ENCODE results near the gene STX1B. TPM values are rescaled to one million over a fixed set of nuclear protein-coding genes. Genes with fewer than 3 reads are reported as not detected.

STX1B gene
- total RNA-seq, 4 donors from 2014 or later, result 0.13 to 0.36 TPM; not detected in 2

DNA sequence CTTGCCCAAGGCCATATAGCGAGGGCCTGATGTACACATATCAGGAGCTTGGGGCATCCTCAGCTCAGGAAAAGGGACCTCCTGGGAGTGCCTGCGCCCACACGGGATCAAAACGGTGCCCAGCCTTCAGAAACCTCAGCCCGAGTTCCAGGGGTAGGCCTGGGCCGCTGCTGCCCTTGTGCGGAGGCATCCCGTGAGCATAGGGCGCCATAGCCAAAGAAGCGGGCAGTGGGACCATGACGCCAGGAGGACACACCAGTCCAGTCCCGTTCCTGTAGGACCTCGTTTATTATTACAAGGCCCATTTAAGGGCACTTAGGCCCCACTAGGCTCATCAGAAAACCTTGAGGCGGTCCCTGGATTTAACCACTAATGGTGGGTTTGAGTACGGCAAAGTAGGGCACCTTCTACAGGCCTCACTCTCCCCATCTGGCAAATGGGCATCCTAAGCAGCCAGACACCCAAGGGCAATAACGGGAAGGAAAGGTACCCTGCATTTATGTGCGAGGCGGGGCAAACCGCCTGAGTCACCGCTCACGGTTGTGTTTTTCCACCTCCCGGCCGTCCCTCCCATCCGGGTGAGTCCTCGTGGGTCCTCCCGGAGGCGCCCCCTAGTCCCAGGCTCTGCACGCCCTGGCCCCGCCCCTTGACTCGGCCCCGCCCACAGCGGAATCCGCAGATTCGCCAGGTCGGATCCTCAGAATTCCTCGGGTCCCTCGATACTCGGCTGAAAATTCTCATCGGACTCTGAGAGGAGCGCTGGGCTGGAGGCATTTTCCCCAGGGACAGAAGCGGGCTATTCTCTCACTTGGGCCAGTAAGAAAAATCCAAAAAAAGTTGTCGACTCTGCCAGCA lies 53.6 kb downstream of the STX1B start:
- TF ChIP-seq POLR2A (IDR thresholded peaks at IDR 0.05), result no peak
- TF ChIP-seq, protein P1, sequence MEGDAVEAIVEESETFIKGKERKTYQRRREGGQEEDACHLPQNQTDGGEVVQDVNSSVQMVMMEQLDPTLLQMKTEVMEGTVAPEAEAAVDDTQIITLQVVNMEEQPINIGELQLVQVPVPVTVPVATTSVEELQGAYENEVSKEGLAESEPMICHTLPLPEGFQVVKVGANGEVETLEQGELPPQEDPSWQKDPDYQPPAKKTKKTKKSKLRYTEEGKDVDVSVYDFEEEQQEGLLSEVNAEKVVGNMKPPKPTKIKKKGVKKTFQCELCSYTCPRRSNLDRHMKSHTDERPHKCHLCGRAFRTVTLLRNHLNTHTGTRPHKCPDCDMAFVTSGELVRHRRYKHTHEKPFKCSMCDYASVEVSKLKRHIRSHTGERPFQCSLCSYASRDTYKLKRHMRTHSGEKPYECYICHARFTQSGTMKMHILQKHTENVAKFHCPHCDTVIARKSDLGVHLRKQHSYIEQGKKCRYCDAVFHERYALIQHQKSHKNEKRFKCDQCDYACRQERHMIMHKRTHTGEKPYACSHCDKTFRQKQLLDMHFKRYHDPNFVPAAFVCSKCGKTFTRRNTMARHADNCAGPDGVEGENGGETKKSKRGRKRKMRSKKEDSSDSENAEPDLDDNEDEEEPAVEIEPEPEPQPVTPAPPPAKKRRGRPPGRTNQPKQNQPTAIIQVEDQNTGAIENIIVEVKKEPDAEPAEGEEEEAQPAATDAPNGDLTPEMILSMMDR (IDR thresholded peaks at IDR 0.05 in 4 of 5, conservative IDR thresholded peaks at IDR 0.05 in 1 of 5), result no peak
- Histone ChIP-seq H3K36me3 (peaks cover 6 to 29% of the 10 kb centered on the region in 2 donors), H3K27ac (peak overlapping the region; percentile 97 to 99 (median 98)), H3K27me3 (no peaks in the 10 kb centered on the region), H3K9me3 (no peaks in the 10 kb centered on the region), H3K4me3 (peak overlapping the region; percentile 70 to 94 (median 84)), H3K4me1 (peaks cover 11 to 17% of the 10 kb centered on the region in 2 donors)
- ATAC-seq, result peak; percentile 67 to 70
- in situ Hi-C loops (cut with MboI; ENCODE audit: low sequenced_read_pairs in 4 of 4) (loop anchor here in 1 of 4 donors (25.0 kb wide), 1 partner anchor 480 kb away; the partner anchor contains the start of genes COX6A2 and ZNF843), intact Hi-C loops (cut with DNase I; ENCODE audit: low total_unique reads) (loop anchor here (1.0 to 2.0 kb wide), 3 partner anchors 34 to 502 kb away; partner anchors contain the start of genes ARMC5, BCL7C and FBXL19)
- peak; percentile 45 to 69 for DNase-seq

DNA sequence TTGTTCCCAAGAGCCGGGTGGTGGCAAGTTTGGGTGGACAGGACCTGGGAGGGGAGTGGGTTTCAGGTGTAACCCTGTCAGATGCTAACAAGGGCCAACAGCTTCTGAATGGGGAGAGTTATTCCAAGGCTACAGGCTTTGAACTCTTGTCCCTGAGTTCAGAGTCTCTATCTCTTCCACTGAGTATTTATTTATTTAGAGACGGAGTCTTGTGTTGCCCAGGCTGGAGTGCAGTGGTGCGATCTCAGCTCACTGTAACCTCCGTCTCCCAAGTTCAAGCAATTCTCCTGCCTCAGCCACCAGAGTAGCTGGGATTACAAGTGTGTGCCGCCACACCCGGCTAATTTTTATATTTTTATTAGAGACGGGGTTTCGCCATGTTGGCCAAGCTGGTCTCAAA lies 55.4 kb downstream of the STX1B start:
- ATAC-seq (no peak), DNase-seq (no peak)
- H3K27me3 ChIP-seq, result no peaks in the 10 kb centered on the region
- H3K4me3 ChIP-seq, result no peak overlapping the region
- H3K36me3 ChIP-seq, result peaks cover 0 to 11% of the 10 kb centered on the region in 2 donors
- H3K27ac ChIP-seq, result no peak overlapping the region
- peaks cover 19 to 30% of the 10 kb centered on the region in 2 donors for H3K4me1 ChIP-seq
- TF ChIP-seq, protein P1 (IDR thresholded peaks at IDR 0.05 in 4 of 5, conservative IDR thresholded peaks at IDR 0.05 in 1 of 5), result no peak
- no peak for TF ChIP-seq POLR2A (IDR thresholded peaks at IDR 0.05)
- intact Hi-C loops (cut with DNase I; ENCODE audit: low total_unique reads) (no loop called here), in situ Hi-C loops (cut with MboI; ENCODE audit: low sequenced_read_pairs in 4 of 4) (loop anchor here in 1 of 4 donors (25.0 kb wide), 1 partner anchor 482 kb away; the partner anchor contains the start of genes COX6A2 and ZNF843)
- H3K9me3 ChIP-seq, result no peaks in the 10 kb centered on the region

DNA sequence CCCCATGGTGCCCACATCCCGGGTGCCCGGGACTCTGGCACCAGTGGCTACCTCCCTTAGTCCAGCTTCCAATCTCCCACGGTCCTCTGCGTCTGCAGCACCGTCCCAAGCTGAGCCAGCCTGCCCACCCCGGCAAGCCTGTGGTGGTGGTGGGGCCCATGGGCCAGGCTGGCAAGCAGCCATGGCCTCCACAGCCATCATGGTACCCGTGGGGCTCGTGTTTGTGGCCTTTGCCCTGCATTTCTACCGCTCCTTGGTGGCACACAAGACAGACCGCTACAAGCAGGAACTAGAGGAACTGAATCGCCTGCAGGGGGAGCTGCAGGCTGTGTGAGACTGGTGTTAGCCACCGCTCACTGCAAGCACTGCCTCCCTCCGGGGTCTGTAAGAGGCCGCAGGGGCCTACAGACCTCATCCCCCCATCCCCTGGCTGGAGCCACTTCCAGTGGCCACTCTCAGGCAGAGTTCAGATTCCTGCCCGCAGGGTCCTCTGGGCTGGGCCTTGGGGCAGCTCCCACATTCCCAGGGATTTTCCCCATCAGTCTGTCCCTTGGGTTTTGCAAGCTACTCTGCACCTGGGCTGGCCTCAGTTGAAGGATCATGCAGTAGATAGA lies 56.8 kb downstream of the STX1B start:
- in situ Hi-C loops (cut with MboI; ENCODE audit: low sequenced_read_pairs in 4 of 4), result loop anchor here in 1 of 4 donors (25.0 kb wide), 1 partner anchor 484 kb away; the partner anchor contains the start of genes COX6A2 and ZNF843
- no peaks in the 10 kb centered on the region for H3K9me3 ChIP-seq

GRCh38 chr16:30953111-30953510 lies 57.3 kb downstream of the STX1B start:
- Histone ChIP-seq H3K9me3 (no peaks in the 10 kb centered on the region), H3K4me3 (no peak overlapping the region), H3K27ac (peak overlapping the region in 1 of 4 donors; percentile 45), H3K4me1 (peaks cover 19 to 29% of the 10 kb centered on the region in 2 donors), H3K36me3 (no peaks in the 10 kb centered on the region), H3K27me3 (no peaks in the 10 kb centered on the region)
- in situ Hi-C loops (cut with MboI; ENCODE audit: low sequenced_read_pairs in 4 of 4), result loop anchor here in 1 of 4 donors (25.0 kb wide), 1 partner anchor 484 kb away; the partner anchor contains the start of genes COX6A2 and ZNF843
- TF ChIP-seq, protein P1 (IDR thresholded peaks at IDR 0.05 in 4 of 5, conservative IDR thresholded peaks at IDR 0.05 in 1 of 5), result no peak
- no peak for TF ChIP-seq POLR2A (IDR thresholded peaks at IDR 0.05)
- intact Hi-C loops (cut with DNase I; ENCODE audit: low total_unique reads), result no loop called here
- no peak for DNase-seq
- ATAC-seq, result no peak

More for the DNA sequence above, 56.8 kb downstream of the STX1B start:
- Histone ChIP-seq H3K4me1 (peaks cover 20 to 27% of the 10 kb centered on the region in 2 donors), H3K4me3 (no peak overlapping the region), H3K36me3 (no peaks in the 10 kb centered on the region), H3K27ac (peak overlapping the region in 1 of 4 donors; percentile 45), H3K27me3 (no peaks in the 10 kb centered on the region)
- no peak for TF ChIP-seq POLR2A (IDR thresholded peaks at IDR 0.05)
- TF ChIP-seq, protein P1 (IDR thresholded peaks at IDR 0.05 in 4 of 5, conservative IDR thresholded peaks at IDR 0.05 in 1 of 5), result peak; percentile 31 to 66 (median 43)
- DNase-seq, result peak in 1 of 2 donors; percentile 54
- intact Hi-C loops (cut with DNase I; ENCODE audit: low total_unique reads), result no loop called here
- ATAC-seq, result no peak
